Measurements from ENCODE around the gene ZNF530. TPM values are rescaled to one million over a fixed set of nuclear protein-coding genes. Genes with fewer than 3 reads are reported as not detected.

The ZNF530 gene
- total and polyA plus RNA-seq, 9 of the 15 experiments (the other 6 are each of a cell fraction or from before 2014, with no cell fraction given) = 0.28 to 5.9 (median 4.0) TPM

DNA sequence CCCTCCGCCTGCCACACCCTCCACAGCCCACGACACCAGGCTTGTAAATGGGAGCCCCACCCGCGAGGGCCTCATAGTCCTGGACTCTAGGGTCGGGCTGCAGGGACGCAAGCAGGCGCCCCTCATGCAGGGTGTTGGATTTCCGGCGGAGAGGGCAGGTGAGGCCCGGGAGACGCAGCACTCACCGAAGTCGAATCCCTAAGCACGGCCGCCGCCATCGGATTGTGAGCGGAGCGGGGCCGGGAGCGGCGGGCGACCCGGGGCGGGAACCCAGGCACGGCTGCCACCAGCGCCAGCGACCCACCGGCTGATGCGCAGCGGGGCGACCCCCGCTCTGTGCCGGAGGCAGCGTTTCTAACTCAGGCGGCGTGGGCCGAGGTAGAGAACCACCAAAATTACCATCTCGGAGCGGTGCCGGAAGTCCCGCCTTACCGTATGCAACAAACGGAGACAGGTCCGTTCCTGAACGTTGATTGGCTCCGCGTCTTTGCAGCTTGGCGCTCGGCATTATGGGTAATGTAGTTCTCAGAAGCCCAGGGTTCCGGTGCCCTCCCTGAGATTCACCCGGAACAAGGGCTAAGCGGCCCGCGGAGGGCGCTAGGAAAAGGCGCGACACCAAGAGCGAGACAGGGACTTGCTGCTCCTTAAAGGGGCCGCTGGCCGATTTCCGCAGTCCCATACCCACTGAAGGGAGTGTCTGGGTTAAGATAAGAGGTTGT is 21.0 kb upstream of the ZNF530 start, which contains the start of gene ZNF416 (continued):
- no peak for TF ChIP-seq FUS (optimal IDR thresholded peaks at IDR 0.05; ENCODE audit: low read depth, low read length)
- TF ChIP-seq POU5F1 (IDR thresholded peaks at IDR 0.05; ENCODE audit: borderline replicate concordance, low read depth, low read length, partially characterized antibody) = no peak
- TF ChIP-seq JUND (IDR thresholded peaks at IDR 0.05; ENCODE audit: borderline replicate concordance, low read depth, low read length) = no peak
- no peak for TF ChIP-seq JUND (tag; IDR thresholded peaks at IDR 0.05; ENCODE audit: borderline replicate concordance, low read depth, low read length)
- TF ChIP-seq ZNF76 (CRISPR knock-in tag; IDR thresholded peaks at IDR 0.05; ENCODE audit: borderline replicate concordance) = no peak
- no peak for TF ChIP-seq CBX8 (IDR thresholded peaks at IDR 0.05; ENCODE audit: borderline replicate concordance, extremely low read depth, low read depth, low read length, poor library complexity, severe bottlenecking)
- TF ChIP-seq ZNF408 (CRISPR knock-in tag; IDR thresholded peaks at IDR 0.05; ENCODE audit: low read depth) = no peak
- TF ChIP-seq KDM4B (IDR thresholded peaks at IDR 0.05; ENCODE audit: borderline replicate concordance in 2 of 2, low read depth in 1 of 2) = no peak
- TF ChIP-seq ZNF707 (CRISPR knock-in tag; conservative IDR thresholded peaks at IDR 0.05) = no peak
- TF ChIP-seq, protein P1, sequence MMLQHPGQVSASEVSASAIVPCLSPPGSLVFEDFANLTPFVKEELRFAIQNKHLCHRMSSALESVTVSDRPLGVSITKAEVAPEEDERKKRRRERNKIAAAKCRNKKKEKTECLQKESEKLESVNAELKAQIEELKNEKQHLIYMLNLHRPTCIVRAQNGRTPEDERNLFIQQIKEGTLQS (IDR thresholded peaks at IDR 0.05) = no peak
- TF ChIP-seq, protein P1 (CRISPR knock-in tag; conservative IDR thresholded peaks at IDR 0.05) = no peak
- TF ChIP-seq ZZZ3 (IDR thresholded peaks at IDR 0.05) = no peak
- no peak for TF ChIP-seq MTF1 (CRISPR knock-in tag; IDR thresholded peaks at IDR 0.05; ENCODE audit: borderline replicate concordance)
- TF ChIP-seq ZNF316 (IDR thresholded peaks at IDR 0.05) = no peak
- no peak for TF ChIP-seq ARID2 (IDR thresholded peaks at IDR 0.05)
- no peak for TF ChIP-seq LARP7 (IDR thresholded peaks at IDR 0.05)
- TF ChIP-seq, protein P2, sequence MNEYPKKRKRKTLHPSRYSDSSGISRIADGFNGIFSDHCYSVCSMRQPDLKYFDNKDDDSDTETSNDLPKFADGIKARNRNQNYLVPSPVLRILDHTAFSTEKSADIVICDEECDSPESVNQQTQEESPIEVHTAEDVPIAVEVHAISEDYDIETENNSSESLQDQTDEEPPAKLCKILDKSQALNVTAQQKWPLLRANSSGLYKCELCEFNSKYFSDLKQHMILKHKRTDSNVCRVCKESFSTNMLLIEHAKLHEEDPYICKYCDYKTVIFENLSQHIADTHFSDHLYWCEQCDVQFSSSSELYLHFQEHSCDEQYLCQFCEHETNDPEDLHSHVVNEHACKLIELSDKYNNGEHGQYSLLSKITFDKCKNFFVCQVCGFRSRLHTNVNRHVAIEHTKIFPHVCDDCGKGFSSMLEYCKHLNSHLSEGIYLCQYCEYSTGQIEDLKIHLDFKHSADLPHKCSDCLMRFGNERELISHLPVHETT (CRISPR knock-in tag; conservative IDR thresholded peaks at IDR 0.05 in 1 of 2, IDR thresholded peaks at IDR 0.05 in 1 of 2) = no peak

Data from K562 (cell line).